D721Med (cell line): ENCODE results near the gene PIK3CD.

Source experiments
- DNase-seq: peaks from one replicate; pipeline ENCODE4 v3.0.0; 2011; ENCODE audit warnings: low spot score; ENCODE audit not compliant: insufficient read length
- FAIRE-seq: peaks from 2 replicates; lab custom pipeline; 2011; peaks lifted over from hg19 to GRCh38; lab: Jason Lieb, UNC
- CTCF ChIP-seq: IDR thresholded peaks from 2 replicates; pipeline ENCODE4 v1.5.1; 2012; ENCODE audit warnings: mild to moderate bottlenecking, control low read depth; ENCODE audit not compliant: insufficient read depth; ENCODE audit errors: missing control alignments

PIK3CD gene

GRCh38 chr1:9633493-9633892 is 18.0 kb upstream of the PIK3CD start:
- DNase-seq: no peak
- FAIRE-seq: no peak
- TF ChIP-seq CTCF: no peak

DNA sequence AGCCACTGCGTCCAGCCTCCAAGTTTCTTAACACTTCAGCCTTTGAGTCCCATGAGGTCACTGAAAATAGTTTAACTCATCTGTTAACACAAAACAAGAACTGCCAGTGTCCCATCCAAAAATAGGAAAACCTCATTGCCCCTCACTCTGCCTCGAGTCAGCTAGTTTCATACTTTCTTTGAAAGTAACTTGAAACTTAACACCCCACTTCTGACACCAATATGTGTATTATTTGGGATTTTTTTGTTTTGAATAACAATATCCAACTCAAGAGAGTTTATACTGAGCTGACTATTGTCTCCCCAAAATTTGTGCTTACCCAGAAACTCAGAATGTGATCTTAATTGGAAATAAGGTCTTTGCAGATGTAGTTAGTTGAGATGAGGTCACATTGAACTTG is 16.9 kb upstream of the PIK3CD start:
- FAIRE-seq: no peak
- no peak for DNase-seq
- TF ChIP-seq CTCF: no peak

DNA sequence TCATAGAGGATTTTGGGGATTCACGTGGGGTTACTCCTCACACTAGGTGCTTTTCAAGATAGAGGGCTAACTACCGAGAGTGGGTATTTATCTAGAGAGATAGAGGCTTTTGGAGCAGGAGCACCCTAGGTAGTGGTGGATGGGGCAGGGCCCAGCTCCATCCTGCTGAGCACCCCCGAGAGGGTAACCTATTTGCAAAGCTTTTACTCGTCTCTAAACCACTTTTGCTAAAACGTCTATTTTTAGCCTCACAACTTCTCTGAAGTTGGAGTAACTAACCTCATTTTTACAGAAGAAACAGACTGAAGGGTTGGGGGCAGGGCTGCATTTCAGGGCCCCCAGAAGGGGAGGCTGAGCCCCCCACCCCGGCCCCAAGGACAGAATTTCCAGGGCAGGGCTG is 12.3 kb upstream of the PIK3CD start:
- DNase-seq: no peak
- no peak for TF ChIP-seq CTCF
- no peak for FAIRE-seq

DNA sequence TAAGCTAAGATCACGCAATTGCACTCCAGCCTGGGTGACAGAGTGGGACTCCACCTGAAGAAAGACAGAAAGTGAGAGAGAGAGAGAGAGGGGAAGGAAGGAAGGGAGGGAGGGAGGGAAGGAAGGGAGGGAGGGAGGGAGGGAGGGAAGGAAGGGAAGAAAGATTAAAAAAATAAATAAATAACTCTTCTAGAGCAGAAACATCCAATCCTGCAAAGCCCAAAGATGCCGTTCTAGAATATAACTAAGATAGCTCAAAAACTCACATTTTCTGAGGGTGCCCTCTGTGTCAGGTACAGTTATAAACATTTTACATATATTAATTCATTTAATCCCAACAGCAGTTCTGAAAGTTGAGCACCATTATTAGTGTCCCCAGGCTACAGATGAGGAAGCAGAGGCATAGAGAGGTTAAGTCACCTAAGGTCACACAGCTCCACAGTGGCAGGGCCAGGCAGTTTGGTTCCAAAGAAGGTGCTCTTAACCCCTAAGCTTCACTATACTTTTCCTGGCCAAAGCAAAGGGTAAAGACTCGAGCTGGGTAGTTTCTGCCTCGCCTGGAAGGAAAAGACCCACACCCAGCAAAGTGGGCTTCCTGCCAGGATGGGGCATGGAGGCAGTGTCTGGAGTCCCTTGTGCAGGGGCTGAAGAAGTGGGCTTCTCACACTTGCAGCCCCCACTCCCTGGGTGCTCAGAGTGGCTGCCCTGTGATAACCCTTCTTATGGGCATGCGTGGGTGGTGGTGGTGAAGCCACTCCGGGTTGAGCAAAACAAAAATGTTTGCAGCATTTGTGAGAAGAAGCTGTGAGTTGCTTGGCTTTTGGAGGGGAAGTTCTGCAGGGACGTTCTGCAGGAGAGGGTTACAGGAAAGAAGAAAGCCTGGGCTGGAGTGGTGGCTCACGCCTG is 7.9 kb upstream of the PIK3CD start:
- FAIRE-seq (no peak), DNase-seq (no peak)
- TF ChIP-seq CTCF: no peak

DNA sequence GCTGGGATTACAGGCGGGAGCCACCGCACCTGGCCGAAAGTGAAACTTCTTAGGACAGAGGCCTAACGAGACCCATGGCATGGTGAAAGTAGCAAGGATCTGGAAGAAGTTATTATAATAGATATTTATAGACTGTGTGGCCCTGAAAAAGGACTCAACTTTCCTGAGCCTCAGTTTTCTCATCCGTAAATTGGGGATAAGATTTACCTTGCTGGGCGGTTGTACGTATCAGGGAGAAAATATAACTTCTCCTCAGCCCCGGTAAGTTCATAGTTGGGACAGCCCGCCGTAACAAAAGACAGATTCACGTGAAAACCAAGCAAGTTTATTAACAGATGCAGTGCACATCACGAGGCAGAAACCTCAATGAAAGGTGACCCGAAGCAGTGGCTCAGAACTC is 5.5 kb upstream of the PIK3CD start:
- DNase-seq (no peak), FAIRE-seq (no peak)
- TF ChIP-seq CTCF: no peak

DNA sequence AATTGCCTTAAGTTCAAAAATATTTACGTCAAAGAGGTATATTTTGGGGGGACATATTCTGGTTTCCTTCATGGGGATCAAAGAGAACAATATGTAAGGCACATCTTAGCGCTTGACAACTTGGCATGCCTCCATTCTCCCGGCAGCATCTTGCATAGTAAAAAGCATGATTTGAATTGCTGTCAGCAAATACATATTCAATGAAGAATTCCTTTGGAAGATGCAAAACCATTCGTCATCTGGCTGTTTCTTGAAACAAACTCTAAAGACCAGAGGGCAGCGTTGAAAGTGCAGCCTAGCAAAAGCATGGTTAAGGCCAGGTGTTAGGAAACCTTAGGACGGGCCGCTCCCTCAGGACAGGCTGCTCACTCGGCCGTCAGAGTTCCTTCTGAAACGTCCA is 3.4 kb upstream of the PIK3CD start:
- FAIRE-seq: no peak
- DNase-seq: no peak
- TF ChIP-seq CTCF: no peak

- FAIRE-seq: no peak
- DNase-seq: no peak
- no peak for TF ChIP-seq CTCF
Observed at GRCh38 chr1:9649769-9650168, 1.8 kb upstream of the PIK3CD start.
